HepG2 (cell line): ENCODE data around the gene TP53TG5. TPM values are rescaled to one million over a fixed set of nuclear protein-coding genes. Genes with fewer than 3 reads are reported as not detected.

Source experiments
- ATAD3A ChIP-seq: sonication (generic); formaldehyde crosslinking; IDR thresholded peaks from 2 replicates; pipeline ENCODE4 v1.4.0; 2020; ENCODE audit warnings: missing genetic modification reagents
- DNMT1 ChIP-seq: sonication (generic); formaldehyde crosslinking; IDR thresholded peaks from 2 replicates; pipeline ENCODE4 v1.5.1; 2020; ENCODE audit warnings: mild to moderate bottlenecking, missing genetic modification reagents
- HMGA1 ChIP-seq: sonication (generic); formaldehyde crosslinking; conservative IDR thresholded peaks from 2 replicates; pipeline ENCODE4 v1.4.0; 2020; ENCODE audit warnings: missing genetic modification reagents
- KDM5B ChIP-seq: sonication (generic); formaldehyde crosslinking; IDR thresholded peaks from 2 replicates; pipeline ENCODE4 v1.4.0; 2020; ENCODE audit warnings: missing genetic modification reagents, mild to moderate bottlenecking, borderline replicate concordance
- SAP130 ChIP-seq: IDR thresholded peaks from 2 replicates; pipeline ENCODE4 v1.6.1; 2016; ENCODE audit warnings: low read depth
- SP4 ChIP-seq: sonication (generic); formaldehyde crosslinking; IDR thresholded peaks from 2 replicates; pipeline ENCODE4 v1.8.1; 2023; ENCODE audit warnings: mild to moderate bottlenecking, missing genetic modification reagents
- TBP ChIP-seq: sonication (generic); formaldehyde crosslinking; IDR thresholded peaks from 2 replicates; pipeline ENCODE4 v1.5.0; 2020; ENCODE audit warnings: missing genetic modification reagents
- TEAD3 ChIP-seq: optimal IDR thresholded peaks from 2 replicates; pipeline ENCODE3; 2016; ENCODE audit warnings: borderline replicate concordance
- ZC3H13 ChIP-seq: sonication (generic); formaldehyde crosslinking; IDR thresholded peaks from 2 replicates; pipeline ENCODE4 v1.8.1; 2023; ENCODE audit warnings: mild to moderate bottlenecking, missing genetic modification reagents, moderate library complexity
- ZFX ChIP-seq: sonication (generic); formaldehyde crosslinking; IDR thresholded peaks from 2 replicates; pipeline ENCODE4 v1.4.0; 2020; ENCODE audit warnings: mild to moderate bottlenecking, low read depth, missing genetic modification reagents, moderate library complexity
- ZKSCAN5 ChIP-seq: sonication (generic); formaldehyde crosslinking; IDR thresholded peaks from 2 replicates; pipeline ENCODE4 v1.5.1; 2020; ENCODE audit warnings: mild to moderate bottlenecking, missing genetic modification reagents
- ZNF234 ChIP-seq: sonication (generic); formaldehyde crosslinking; conservative IDR thresholded peaks from 2 replicates; pipeline ENCODE4 v1.5.1; 2020; ENCODE audit warnings: mild to moderate bottlenecking, missing genetic modification reagents
- ZNF3 ChIP-seq: IDR thresholded peaks from 2 replicates; pipeline ENCODE4 v1.7.0; 2017; ENCODE audit warnings: inconsistent platforms
- ZNF367 ChIP-seq: sonication (generic); formaldehyde crosslinking; IDR thresholded peaks from 2 replicates; pipeline ENCODE4 v1.4.0; 2020; ENCODE audit warnings: missing genetic modification reagents, borderline replicate concordance
- ZNF564 ChIP-seq: sonication (generic); formaldehyde crosslinking; IDR thresholded peaks from 2 replicates; pipeline ENCODE4 v1.8.1; 2023; ENCODE audit warnings: mild to moderate bottlenecking, missing genetic modification reagents
- ZNF678 ChIP-seq: sonication (generic); formaldehyde crosslinking; IDR thresholded peaks from 2 replicates; pipeline ENCODE4 v1.4.0; 2020; ENCODE audit warnings: mild to moderate bottlenecking, missing genetic modification reagents
- ZSCAN21 ChIP-seq: sonication (generic); formaldehyde crosslinking; IDR thresholded peaks from 2 replicates; pipeline ENCODE4 v1.8.0; 2022; ENCODE audit warnings: mild to moderate bottlenecking, missing genetic modification reagents, moderate library complexity, borderline replicate concordance
- polyA plus RNA-seq, 8 experiments: library from polyadenylated mRNA; depleted of rRNA in 3 of 8; stranded (reverse) in 7 of 8; unstranded in 1 of 8; fragments of >200 nt; fragmentation: Illumina TruSeq in 4 of 8; extraction: Trizol in 4 of 8; gene quantifications; 2 replicates each; pipeline versions ENCODE4 v1.2.1 to v1.2.3, GENCODE V29; 2011 to 2016; ENCODE audit warnings: low read depth in 4 of 8, missing spikeins in 1 of 8, mixed read lengths in 1 of 8; ENCODE audit not compliant: insufficient read depth in 1 of 8
- total RNA-seq, 5 experiments: library from RNA; depleted of rRNA; stranded (reverse); fragments of >200 nt; fragmentation: Illumina TruSeq; extraction: Trizol; gene quantifications; 2 replicates each; pipeline ENCODE4 v1.2.3, GENCODE V29; 2016; ENCODE audit warnings: low read depth in 1 of 5
- TF ChIP-seq, protein P1 (sequence below): sonication (generic); formaldehyde crosslinking; conservative IDR thresholded peaks from 2 replicates; pipeline ENCODE4 v1.4.0; 2020; ENCODE audit warnings: mild to moderate bottlenecking, missing genetic modification reagents, moderate library complexity
- TF ChIP-seq, protein P2 (sequence below): sonication (generic); formaldehyde crosslinking; IDR thresholded peaks from 2 replicates; pipeline ENCODE4 v1.4.0; 2020; ENCODE audit warnings: missing genetic modification reagents
- TF ChIP-seq, protein P3 (sequence below): sonication (generic); formaldehyde crosslinking; IDR thresholded peaks from 2 replicates; pipeline ENCODE4 v1.5.0; 2020; ENCODE audit warnings: missing genetic modification reagents, mild to moderate bottlenecking, borderline replicate concordance
- TF ChIP-seq, protein P4 (sequence below): sonication (generic); formaldehyde crosslinking; IDR thresholded peaks from 2 replicates; pipeline ENCODE4 v1.9.0; 2021; ENCODE audit warnings: missing genetic modification reagents, mild to moderate bottlenecking, borderline replicate concordance

TP53TG5 gene
- total and polyA plus RNA-seq, 2 of the 13 experiments (the other 11 are each of a cell fraction or from before 2014, with no cell fraction given) = 0.11 TPM; not detected in 1

DNA sequence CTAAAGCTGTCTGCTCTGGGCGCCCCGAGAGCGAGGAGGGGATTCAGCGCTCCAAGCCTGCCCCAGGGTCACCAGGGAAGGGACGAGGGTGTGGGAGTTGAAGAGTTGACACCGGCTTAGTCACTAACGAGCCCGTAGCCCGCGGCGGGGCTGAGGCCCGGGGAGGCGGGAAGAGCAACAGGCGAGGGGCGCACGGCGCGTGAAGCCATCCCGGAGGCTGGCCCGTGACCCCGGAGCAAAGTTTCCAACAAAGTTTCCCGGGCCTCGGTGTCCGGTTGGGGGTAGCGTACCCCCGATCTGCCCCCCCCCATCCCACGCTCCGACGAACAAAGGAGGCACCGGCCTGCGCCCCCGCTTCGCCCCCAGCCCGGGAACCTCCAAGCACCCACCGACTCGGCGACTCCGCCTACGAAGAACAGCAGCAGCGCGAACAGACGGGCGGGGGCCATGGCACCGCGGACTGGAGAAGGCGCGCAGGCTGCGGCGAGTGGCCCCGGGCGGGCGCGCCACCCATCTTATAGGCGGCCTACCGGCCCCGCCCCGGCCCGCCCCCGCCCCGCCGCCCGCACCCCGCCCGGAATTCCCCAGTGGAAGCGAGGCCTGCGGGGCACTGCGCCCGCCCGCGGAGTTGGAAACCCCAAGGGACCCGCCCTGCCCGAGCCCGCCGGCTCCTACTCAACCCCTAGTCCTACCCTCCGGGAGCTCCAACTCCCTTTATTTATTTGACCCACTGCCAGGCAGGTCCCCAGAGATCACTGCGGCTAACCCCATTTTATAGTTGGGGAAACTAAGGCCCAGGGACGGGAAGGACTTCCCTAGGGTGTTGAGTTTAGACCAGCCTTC lies 30.0 kb downstream of the TP53TG5 start, which contains the start of gene SDC4 (continued):
- TF ChIP-seq, protein P1, sequence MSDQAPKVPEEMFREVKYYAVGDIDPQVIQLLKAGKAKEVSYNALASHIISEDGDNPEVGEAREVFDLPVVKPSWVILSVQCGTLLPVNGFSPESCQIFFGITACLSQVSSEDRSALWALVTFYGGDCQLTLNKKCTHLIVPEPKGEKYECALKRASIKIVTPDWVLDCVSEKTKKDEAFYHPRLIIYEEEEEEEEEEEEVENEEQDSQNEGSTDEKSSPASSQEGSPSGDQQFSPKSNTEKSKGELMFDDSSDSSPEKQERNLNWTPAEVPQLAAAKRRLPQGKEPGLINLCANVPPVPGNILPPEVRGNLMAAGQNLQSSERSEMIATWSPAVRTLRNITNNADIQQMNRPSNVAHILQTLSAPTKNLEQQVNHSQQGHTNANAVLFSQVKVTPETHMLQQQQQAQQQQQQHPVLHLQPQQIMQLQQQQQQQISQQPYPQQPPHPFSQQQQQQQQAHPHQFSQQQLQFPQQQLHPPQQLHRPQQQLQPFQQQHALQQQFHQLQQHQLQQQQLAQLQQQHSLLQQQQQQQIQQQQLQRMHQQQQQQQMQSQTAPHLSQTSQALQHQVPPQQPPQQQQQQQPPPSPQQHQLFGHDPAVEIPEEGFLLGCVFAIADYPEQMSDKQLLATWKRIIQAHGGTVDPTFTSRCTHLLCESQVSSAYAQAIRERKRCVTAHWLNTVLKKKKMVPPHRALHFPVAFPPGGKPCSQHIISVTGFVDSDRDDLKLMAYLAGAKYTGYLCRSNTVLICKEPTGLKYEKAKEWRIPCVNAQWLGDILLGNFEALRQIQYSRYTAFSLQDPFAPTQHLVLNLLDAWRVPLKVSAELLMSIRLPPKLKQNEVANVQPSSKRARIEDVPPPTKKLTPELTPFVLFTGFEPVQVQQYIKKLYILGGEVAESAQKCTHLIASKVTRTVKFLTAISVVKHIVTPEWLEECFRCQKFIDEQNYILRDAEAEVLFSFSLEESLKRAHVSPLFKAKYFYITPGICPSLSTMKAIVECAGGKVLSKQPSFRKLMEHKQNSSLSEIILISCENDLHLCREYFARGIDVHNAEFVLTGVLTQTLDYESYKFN (CRISPR knock-in tag) = peak; percentile 44
- TF ChIP-seq HMGA1 (CRISPR knock-in tag) (no peak), ZC3H13 (0 out of 2 replicates have a peak, but pooled peaks have one; percentile 48), SP4 (CRISPR knock-in tag) (peak; percentile 68; the same call in 1 of the 2 replicates), ZNF3 (CRISPR knock-in tag) (no peak), ZSCAN21 (CRISPR knock-in tag) (peak; percentile 62; the same call in 1 of the 2 replicates), TBP (CRISPR knock-in tag) (0 out of 2 replicates have a peak, but pooled peaks have one; percentile 78), ZNF367 (CRISPR knock-in tag) (peak; percentile 83; the same call in 1 of the 2 replicates), TEAD3 (CRISPR knock-in tag) (no peak), SAP130 (CRISPR knock-in tag) (peak; percentile 77), DNMT1 (peak; percentile 90), ZKSCAN5 (0 out of 2 replicates have a peak, but pooled peaks have one; percentile 17), ZNF564 (CRISPR knock-in tag) (peak; percentile 87), KDM5B (CRISPR knock-in tag) (peak; percentile 96), ZNF678 (CRISPR knock-in tag) (0 out of 2 replicates have a peak, but pooled peaks have one; percentile 28), ATAD3A (CRISPR knock-in tag) (no peak), ZNF234 (0 out of 2 replicates have a peak, but pooled peaks have one; percentile 38), ZFX (peak; percentile 72)
- TF ChIP-seq, protein P2, sequence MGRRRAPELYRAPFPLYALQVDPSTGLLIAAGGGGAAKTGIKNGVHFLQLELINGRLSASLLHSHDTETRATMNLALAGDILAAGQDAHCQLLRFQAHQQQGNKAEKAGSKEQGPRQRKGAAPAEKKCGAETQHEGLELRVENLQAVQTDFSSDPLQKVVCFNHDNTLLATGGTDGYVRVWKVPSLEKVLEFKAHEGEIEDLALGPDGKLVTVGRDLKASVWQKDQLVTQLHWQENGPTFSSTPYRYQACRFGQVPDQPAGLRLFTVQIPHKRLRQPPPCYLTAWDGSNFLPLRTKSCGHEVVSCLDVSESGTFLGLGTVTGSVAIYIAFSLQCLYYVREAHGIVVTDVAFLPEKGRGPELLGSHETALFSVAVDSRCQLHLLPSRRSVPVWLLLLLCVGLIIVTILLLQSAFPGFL (CRISPR knock-in tag) = no peak
- TF ChIP-seq, protein P3, sequence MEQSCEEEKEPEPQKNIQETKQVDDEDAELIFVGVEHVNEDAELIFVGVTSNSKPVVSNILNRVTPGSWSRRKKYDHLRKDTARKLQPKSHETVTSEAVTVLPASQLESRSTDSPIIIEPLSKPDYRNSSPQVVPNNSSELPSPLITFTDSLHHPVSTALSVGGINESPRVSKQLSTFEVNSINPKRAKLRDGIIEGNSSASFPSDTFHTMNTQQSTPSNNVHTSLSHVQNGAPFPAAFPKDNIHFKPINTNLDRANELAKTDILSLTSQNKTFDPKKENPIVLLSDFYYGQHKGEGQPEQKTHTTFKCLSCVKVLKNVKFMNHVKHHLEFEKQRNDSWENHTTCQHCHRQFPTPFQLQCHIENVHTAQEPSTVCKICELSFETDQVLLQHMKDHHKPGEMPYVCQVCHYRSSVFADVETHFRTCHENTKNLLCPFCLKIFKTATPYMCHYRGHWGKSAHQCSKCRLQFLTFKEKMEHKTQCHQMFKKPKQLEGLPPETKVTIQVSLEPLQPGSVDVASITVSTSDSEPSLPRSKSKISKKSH (CRISPR knock-in tag) = peak; percentile 67; the same call in 1 of the 2 replicates
- TF ChIP-seq, protein P4, sequence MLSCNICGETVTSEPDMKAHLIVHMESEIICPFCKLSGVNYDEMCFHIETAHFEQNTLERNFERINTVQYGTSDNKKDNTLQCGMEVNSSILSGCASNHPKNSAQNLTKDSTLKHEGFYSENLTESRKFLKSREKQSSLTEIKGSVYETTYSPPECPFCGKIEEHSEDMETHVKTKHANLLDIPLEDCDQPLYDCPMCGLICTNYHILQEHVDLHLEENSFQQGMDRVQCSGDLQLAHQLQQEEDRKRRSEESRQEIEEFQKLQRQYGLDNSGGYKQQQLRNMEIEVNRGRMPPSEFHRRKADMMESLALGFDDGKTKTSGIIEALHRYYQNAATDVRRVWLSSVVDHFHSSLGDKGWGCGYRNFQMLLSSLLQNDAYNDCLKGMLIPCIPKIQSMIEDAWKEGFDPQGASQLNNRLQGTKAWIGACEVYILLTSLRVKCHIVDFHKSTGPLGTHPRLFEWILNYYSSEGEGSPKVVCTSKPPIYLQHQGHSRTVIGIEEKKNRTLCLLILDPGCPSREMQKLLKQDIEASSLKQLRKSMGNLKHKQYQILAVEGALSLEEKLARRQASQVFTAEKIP = 0 out of 2 replicates have a peak, but pooled peaks have one; percentile 30
